Measurements from ENCODE around the gene SLC1A2.
A peak's percentile ranks its signal among the peaks of the same experiment; 100 is the strongest.

Gene SLC1A2

GRCh38 chr11:35375332-35376117 lies 43.8 kb downstream of the SLC1A2 start:
- DNase-seq: no peak

- DNase-seq: no peak
These were observed 45.9 kb downstream of the SLC1A2 start for GRCh38 chr11:35373284-35373933.

GRCh38 chr11:35372565-35373283 lies 46.6 kb downstream of the SLC1A2 start:
- no peak for DNase-seq

DNA sequence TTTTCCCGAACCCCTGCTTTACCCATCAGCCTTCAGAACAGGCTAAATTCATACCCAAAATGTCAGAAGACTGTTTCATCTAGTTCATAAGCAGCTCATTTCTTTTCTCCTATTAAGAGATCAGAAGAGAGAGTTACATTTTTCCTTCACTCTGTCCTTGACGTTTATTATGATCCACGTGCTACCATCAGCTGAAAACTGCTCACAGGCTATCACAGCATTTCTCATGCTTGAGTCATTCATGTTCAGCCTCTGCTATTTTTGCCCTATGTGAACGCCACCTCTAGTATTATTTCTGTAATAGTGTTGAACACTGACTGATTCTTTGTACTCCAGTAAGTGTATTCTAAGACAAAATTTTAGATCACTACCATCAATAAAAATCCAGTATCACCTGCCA lies 51.9 kb downstream of the SLC1A2 start:
- DNase-seq: no peak

DNA sequence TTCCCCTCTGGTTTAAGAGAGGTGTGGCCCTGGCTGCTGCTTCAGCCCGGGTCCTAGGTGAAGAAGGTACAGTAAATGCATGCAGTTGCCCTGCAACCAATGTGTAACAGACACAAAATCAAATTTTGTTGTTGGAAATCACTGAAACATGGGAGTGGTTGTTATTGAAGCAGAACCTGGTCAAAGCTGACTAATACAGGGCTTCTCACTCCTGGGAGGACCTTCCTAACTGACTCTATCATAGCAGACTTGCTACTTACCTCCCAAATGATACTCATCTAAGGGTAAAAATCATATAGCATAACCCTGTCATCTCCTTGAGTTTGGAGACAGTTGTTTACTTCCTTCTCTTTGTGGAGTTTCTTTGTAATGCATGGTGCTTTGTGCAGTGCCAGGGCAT lies 52.6 kb downstream of the SLC1A2 start:
- no peak for DNase-seq

- DNase-seq: no peak
These were observed 53.4 kb downstream of the SLC1A2 start for GRCh38 chr11:35365961-35366360.

- DNase-seq: no peak
These were observed 54.0 kb downstream of the SLC1A2 start for GRCh38 chr11:35365395-35365794.

DNA sequence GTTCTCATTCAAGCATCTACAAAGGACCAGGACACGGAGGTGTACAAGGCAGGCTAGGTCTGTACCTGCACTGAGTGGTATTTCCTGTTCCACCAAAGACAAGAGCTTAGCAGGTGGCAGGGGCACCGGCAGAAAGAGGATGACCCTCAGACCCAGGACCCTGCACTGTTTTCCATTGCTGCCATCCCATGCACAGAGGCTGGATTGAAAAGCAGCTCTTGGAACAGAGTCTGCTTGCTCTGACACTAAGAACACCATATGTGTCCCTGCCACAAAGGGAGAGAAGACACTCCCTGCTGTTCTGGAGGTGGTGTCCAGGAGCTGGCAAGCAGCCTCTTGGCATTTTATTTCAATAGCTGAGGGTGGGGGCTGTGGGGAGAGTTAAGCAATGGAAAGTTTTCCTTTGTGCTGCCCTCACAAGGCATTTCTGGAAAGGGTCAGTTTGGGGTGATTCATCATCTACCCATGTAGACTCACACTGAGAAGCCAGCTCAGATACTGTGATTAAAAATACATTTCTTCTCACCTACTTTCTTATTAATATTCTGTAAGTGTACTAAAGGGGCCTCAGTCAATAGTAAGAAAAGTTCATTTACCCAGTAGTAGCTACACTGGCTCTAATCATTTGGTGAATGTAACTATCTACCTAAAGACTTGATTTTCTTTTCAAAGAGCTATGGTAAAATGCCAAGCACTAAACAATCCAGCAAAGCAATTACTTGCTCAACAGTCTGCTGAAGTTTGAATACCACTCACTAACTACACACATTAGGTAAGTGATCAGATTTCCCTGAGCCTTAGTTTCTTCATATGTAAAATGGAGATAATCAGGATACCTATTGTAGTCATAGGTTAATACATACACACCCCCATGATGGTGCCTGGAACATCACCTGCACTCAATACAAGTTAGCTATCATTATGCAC lies 55.2 kb downstream of the SLC1A2 start:
- DNase-seq: no peak

DNA sequence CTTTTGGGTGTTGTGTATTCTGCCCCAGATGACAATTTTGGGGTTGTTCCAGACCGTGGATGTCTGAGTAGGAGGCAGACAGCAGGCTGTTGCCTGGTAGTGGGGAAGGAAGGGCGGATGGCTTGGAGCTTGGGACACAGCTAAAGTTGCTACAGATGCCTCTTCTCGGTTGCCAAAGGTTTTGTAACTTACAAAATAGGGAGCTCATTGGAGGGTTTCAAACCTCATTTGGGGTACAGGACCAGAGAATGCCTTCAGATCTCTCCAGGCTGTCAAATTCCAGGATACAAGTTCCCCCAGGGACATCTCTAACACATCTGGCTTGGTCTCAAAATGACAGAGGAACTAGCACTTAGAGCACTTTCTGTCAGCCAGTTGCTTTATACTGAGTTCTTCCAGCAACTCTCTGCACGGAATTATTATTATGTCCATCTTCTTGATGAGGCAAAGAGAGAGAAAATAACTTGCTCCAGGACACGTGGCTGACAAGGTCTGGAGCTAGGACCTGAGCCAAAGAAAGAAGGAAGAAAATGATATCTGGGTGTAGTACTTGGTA lies 56.0 kb downstream of the SLC1A2 start:
- no peak for DNase-seq

DNA sequence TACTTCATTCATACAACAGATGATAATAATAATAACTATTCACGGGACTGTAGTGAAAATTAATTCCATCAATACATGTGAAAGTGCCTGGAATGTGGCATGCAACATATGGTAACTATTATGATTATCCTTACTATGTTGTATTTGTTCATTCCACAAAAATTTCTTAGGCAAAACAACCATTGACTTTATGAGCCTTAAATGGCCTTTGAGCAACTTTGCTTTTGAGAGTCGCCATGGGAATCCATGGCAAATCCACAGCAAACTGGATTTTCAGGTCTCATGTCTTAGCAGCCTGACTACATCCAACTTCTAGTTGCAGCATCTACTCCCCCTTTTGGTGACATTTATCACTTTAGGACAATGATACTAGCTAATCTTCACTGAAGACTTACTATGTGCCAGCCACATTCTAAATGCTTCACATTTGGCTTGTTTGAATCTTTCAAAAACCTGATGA lies 56.8 kb downstream of the SLC1A2 start:
- DNase-seq: no peak

DNA sequence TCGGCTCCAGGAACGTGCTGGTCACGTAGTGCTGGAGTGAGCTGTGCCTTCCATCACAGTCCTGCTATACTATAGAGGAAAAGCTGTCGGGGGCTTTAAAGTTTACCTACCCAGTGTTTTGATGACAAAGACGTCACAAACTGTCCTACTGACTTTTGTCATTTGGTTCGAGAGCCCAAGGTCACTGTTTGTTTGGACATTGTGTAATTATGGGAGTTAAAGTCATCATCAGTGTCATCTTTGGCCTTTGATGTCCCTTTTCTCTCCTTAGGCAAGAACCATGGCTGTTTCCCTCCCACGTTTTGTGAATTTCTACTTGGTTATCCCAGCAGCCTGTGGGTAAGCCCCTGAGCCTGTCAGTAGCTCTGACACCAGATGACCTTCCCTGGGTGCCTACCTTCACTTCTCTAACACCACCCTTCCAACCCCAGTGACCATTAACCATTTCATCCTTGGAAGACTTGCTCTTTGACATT lies 59.3 kb downstream of the SLC1A2 start:
- DNase-seq: no peak

DNA sequence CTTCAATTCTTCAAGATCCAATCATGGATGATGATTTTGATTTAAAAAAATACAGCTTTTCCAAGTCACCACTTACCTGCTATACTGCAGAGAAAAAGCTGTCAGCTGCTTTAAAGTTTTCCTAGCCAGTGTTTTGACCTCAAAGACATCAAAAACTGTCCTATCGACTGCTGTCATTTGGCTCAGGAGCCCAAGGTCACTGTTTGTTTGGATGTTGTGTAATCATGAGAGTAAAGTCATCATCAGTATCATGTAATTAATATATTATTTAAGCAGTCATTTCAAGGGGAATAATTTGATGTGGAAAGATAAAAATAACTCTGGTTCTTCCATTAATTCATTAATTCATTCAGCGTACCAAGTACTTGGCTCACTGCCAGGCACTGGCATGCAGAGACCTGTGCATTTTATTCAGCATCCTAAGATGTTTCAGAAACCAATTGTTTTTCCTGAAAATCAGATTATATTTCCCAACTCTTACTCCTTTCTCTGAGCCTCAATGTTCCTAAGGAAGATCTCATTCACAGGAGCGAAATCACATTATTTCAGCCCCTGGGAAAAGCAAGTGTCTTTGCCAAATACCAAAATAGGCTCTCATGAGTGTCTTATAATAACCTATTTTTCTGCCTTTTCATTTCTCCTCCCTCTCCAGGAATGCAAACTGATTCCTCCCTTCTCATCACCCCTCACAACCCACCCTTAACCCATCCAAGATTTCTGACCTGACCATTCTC lies 59.9 kb downstream of the SLC1A2 start:
- no peak for DNase-seq

- DNase-seq: no peak
These were observed 61.0 kb downstream of the SLC1A2 start for GRCh38 chr11:35358391-35358790.

GRCh38 chr11:35357923-35358322 lies 61.4 kb downstream of the SLC1A2 start:
- DNase-seq: no peak

DNA sequence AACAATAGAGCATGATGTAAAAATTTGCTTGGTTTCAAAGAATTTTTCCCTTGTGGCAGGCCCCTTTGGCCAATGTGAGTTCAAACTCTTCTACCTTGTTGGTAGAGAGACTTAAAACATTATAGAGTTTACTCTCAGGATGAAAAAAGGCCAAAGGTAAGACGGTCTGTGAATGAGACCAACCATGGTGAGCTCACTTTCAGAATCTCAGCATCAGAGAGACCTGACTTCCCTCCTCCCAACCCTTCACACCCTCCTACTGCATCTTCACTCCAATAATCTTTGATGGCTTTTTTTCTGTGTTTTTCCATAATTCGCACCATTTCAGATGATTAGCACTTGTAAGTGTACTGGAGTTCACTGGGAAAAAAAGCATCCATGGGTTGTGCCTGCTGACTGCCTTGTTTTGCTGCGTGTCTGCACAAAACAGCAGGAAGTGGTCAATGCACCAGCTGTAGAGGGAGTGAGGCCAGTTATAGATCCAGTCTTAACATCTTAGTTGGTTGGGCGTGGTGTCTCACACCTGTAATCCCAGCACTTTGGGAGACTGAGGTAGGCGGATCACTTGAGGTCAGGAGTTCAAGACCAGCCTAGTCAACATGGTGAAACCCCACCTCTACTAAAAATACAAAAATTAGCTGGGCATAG lies 64.1 kb downstream of the SLC1A2 start:
- DNase-seq: no peak

GRCh38 chr11:35354644-35355043 lies 64.7 kb downstream of the SLC1A2 start:
- no peak for DNase-seq

DNA sequence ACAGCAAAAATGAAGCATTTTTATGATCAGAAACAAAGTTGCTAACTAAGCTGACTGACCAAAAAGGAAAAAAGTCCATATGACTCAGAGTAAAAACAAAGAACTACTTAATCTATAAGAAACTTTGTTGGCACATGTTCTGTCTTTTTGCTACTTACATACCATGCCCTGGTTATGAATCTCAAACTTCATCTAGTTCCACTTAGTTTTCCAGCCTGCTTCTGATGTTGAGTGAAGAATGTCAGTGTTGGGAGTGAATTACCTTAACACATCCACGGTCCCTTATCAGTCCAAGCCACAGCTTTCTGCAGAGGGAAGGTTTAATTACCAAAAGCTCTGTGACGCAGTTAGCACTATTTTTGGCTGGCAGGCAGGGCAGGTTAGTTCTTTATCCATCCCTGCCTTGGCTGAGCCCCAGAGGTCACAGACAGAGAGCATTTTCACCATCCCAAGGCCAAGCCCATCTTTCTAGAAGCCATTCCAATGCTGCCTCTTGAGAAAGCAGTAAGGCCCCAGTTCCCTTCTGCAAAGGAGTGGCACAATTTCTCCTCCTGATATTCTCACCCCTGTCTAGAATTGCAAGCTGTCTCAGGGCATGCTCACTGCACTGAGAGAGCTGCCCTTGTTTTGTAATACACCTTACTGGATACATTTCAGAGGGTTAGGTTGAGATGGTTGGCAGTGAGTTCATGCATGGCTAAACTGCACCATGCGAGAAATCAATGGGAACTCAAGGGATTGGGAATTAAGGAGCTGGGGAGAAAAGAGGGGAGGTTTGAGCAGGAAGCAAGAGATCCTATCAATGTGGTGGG lies 67.1 kb downstream of the SLC1A2 start:
- DNase-seq: peak; percentile 7

GRCh38 chr11:35349897-35350296 lies 69.5 kb downstream of the SLC1A2 start:
- no peak for DNase-seq

DNA sequence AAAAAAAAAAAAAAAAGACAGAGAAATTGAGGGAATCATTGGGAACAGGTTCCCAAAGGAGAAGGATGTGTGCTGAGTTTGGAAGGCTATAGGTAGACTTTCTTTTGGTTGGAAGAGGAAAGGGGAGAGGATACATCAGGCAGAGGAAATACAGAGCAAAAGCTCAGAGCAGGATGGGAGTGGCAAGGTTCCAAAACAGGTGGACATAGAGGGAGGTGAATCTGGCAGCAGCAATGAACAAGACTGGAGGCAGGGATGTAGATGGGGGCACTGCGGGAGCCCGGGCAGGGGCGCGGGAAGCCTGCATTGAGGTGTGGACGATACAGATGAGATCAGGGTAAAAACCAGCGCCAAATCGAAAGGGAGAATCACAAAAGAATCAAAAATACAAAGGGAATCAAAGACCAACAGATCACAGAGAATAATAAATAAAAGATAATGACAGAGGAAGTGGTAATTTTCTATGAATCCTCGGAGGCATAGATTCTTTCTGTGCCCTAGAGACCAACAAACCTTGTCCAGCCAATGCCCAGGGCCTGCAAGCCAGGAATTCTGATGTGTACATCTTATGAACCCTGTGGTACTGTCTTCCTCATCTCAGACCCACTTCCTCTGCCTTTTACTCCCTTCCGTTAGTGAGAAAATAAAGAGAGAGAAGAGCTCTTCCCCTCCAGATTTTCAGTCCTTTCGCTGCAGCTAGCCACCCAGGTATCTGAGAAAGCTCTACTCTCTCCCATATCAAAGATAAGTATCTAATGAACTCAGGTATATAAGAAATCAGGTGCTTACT lies 70.3 kb downstream of the SLC1A2 start:
- no peak for DNase-seq

All from hematopoietic multipotent progenitor cell treated with erythropoietin and hydrocortisone succinate and interleukin-3 and kit ligand, for 6 days (in vitro differentiated cells).